ENCODE results near the gene INKA1.
"Not testable (repeated sequence)": the region's sequence is repeated elsewhere in the genome, so short reads cannot be mapped to it uniquely, and the experiment has no call there.

INKA1 gene

DNA sequence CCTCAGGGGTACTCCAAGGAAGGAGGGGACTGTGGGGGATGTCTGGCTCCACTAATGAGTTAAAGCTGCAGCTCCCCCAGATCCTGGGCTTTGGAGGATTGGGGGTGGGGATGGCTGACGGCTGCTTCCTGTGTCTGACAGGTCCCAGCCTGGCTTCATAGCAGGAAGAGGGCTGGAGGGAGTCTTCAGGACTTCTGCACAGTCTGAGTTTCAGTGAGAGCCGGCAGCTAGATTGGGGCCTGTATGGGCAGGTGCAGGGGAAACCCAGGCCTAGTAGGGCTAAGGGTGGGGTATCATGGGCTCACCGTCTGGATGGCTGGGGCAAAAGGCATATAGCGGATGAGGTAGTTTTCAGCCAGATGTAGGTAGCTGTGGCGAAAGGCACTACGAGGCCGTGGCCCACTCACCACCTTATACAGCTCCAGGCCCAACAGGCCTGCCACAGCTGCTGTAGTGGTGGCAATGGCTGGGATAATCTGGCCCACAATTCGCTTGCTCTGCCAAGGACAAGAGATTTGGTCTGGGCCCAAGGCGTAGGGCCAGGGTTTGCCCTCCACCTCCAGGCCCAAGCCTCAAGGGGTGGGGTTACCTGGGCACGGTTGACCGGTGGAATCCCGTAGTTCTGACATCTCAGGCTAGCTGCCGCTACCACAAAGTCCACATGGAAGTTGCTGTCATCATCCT lies 4.5 kb downstream of the INKA1 start:
- no peak for DNase-seq (ENCODE audit: low spot score)

GRCh38 chr3:49812916-49813496 lies 9.9 kb downstream of the INKA1 start:
- no peak for DNase-seq (ENCODE audit: low spot score)

- DNase-seq (ENCODE audit: low spot score), result no peak
Measured at GRCh38 chr3:49813497-49814174, 10.6 kb downstream of the INKA1 start, which contains the start of gene UBA7. TSS of gene UBA7 (minus strand) at chr3:49813953. CDS start at chr3:49813787, 166 bp downstream.

DNA sequence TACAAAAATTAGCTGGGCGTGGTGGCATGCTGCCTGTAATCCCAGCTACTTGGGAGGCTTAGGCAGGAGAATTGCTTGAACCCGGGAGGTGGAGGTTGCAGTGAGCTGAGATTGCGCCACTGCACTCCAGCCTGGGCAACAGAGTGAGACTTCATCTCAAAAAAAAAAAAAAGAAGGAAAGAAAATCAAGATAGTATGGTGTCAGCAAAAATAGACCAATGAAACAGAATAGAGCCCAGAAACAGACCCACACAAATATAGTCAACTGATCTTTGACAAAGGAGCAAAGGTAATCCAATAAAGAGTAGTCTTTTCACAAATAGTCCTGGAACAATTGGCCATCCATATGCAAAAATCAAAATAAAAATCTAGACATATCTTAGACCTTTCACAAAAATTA lies 20.1 kb downstream of the INKA1 start:
- DNase-seq (ENCODE audit: low spot score), result not testable (repeated sequence)

DNA sequence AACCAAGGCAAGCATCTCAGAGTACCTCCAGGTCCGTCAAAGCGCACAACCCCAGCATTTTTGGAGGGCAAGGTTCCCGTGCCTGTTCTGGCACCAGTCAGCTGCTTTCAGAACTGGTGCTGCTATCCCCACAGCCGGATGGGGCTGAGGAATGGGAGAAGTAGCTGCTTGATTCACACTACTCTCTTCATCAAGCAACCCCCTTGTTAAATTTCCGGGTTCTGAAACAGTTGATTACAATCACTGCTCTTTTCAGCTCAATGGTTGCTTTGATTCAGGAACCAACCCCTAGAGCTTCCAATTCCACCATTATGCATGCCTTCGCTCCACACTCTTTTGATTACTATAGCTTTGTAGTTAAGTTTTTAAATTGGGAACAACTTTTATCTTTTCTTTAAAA lies 23.0 kb downstream of the INKA1 start:
- no peak for DNase-seq (ENCODE audit: low spot score)

GRCh38 chr3:49831341-49831740 lies 28.3 kb downstream of the INKA1 start:
- no peak for DNase-seq (ENCODE audit: low spot score)

DNA sequence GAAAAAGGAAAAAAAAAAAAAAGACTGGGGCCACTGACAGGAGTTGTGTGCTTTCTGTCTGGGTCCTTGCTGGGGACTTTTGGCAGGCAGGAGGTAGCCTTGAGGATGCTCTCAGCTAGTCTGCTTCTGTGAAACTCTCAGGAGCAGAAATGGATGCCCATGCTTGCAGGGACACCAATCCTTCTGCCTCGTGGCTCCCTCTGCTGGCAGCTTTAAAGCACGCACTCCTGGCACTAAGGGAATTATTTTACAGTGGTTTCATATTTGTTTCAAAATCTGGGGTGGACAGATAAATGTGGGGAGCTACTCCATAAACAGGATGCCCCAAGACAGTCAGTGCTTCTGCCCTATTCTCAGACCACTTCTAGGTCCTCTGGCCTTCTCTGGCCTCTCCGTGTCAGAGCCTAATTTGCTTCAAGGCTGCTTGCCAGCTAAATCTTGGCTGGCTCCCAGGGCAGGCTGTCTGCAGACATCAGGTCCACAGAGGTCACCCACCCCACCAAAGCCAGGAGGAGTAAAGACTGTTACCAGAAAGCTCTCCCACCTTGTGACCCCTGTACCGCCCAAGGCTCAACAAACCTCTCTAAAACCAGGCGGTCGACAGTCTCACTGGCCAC lies 36.2 kb downstream of the INKA1 start:
- peak; percentile 79 for DNase-seq (ENCODE audit: low spot score)

DNA sequence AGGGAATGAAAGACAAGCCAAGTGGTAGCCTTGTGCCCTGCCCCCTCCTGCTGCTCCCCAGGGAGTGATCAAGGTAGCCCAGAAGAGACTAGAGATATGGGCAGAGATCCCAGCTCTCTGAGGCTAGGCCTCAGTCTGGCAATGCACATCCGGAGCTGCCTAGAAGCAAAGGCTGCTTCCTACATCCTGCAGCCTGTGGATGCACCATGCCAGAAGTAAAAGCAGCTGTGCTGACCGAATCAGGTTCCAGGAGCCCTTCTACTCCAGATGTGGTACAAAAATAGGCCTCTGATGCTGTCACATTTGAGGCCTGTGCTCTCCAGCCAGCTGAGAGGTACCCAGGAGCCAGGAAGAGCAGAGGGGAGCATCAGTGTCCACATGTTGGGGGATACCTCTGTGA lies 37.3 kb downstream of the INKA1 start:
- DNase-seq (ENCODE audit: low spot score), result no peak

GRCh38 chr3:49841126-49841696 lies 38.1 kb downstream of the INKA1 start:
- no peak for DNase-seq (ENCODE audit: low spot score)

DNA sequence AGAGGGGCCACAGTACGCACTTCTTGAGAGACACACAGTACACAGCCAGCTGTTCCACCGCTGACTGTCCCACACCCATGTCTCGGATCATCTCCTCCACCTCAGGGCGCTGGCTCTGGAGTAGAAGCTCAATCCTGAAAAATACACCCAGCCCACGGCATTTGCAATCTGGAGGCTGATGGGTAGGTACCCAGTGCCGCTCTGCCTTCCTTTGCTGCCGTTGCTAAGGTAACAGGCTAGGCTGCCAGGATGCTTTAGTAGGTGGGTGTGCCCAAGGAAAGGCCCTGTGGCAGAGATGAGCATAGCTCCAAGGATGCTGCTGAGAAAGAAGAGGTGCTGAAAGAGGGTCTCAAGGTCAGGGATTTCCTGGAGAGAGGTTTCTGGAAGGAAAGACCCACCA lies 38.7 kb downstream of the INKA1 start:
- DNase-seq (ENCODE audit: low spot score), result peak; percentile 82

- DNase-seq (ENCODE audit: low spot score), result no peak
Measured at GRCh38 chr3:49842843-49843517, 39.9 kb downstream of the INKA1 start.

DNA sequence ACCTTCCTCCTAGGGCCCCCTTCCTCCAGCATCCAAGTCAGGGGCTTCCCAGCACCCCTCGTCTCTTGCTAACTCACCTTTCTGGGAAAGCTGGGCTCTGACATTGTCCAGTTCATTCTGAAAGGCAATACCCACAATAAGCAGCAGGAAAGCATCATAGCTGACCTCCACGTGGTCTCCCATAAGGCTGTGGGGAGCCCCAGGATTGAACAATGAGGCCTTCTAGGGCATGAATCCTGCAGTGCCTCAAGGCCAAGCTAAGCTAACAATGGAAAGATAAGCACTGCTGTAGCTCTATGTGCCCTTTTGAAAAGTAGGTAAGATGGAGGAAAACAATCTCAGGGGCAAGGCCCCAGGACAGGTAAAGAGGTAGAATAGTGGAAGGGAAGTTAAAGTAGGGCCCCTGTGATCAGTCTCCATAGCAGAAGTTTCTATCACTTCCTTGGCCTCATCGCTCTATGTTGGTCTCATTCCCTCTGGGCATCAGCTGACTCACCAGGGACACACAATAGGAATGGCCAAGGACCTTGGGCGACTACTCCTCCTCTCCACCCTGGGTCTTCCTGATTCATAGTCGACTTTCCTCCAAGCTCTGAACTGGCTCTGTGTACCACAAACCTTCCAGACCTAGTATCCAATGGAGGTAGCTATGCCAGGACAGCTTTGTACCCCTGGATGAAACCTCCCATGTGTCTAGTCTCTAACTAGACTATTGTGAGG lies 41.6 kb downstream of the INKA1 start:
- no peak for DNase-seq (ENCODE audit: low spot score)

- DNase-seq (ENCODE audit: low spot score), result no peak
Measured at GRCh38 chr3:49845694-49846093, 42.6 kb downstream of the INKA1 start.

All from putamen (tissue), 1 donor.